Measurements from ENCODE around the gene LIN52.
A peak's percentile ranks its signal among the peaks of the same experiment; 100 is the strongest.

Gene LIN52

GRCh38 chr14:74084277-74085046 is at the start of gene LIN52, which contains the start of gene ALDH6A1:
LIN52 (plus strand) TSS chr14:74084956; CDS start chr14:74084975, 19 bp downstream.
ALDH6A1 (minus strand) TSS chr14:74084453; CDS start chr14:74084394, 59 bp downstream.
- DNase-seq: peak; percentile 99 to 100 (median 100)

GRCh38 chr14:74035556-74035955 is 49.2 kb upstream of the LIN52 start:
- DNase-seq: no peak

GRCh38 chr14:74038020-74038859 is 46.5 kb upstream of the LIN52 start:
- DNase-seq: peak; percentile 48 to 80 (median 73)

- no peak for DNase-seq
Measured at GRCh38 chr14:74042296-74042695, 42.5 kb upstream of the LIN52 start.

GRCh38 chr14:74045522-74045921 is 39.2 kb upstream of the LIN52 start:
- no peak for DNase-seq

GRCh38 chr14:74048281-74048680 is 36.5 kb upstream of the LIN52 start:
- DNase-seq: no peak

- DNase-seq: peak; percentile 18 to 47 (median 43)
Measured at GRCh38 chr14:74049876-74050495, 34.8 kb upstream of the LIN52 start.

GRCh38 chr14:74062809-74063150 is 22.0 kb upstream of the LIN52 start:
- DNase-seq: no peak

GRCh38 chr14:74064426-74064825 is 20.3 kb upstream of the LIN52 start:
- peak; percentile 25 to 68 (median 55) for DNase-seq

- peak; percentile 21 to 33 (median 32) for DNase-seq
Measured at GRCh38 chr14:74064883-74065282, 19.9 kb upstream of the LIN52 start.

GRCh38 chr14:74065746-74066575 is 18.8 kb upstream of the LIN52 start:
- no peak for DNase-seq

- DNase-seq: no peak
Measured at GRCh38 chr14:74077401-74077800, 7.4 kb upstream of the LIN52 start.

GRCh38 chr14:74080820-74081460 is 3.8 kb upstream of the LIN52 start:
- no peak for DNase-seq

- DNase-seq: no peak
Measured at GRCh38 chr14:74081491-74081890, 3.3 kb upstream of the LIN52 start.

- DNase-seq: no peak
Measured at GRCh38 chr14:74083161-74083560, 1.6 kb upstream of the LIN52 start.

GRCh38 chr14:74083784-74084276 is 926 bp upstream of the LIN52 start:
- DNase-seq: no peak

- DNase-seq: peak in 2 of 3 donors; percentile 9 to 23
Measured at GRCh38 chr14:74085047-74085637, 386 bp downstream of the LIN52 start.

- peak; percentile 3 to 56 (median 38) for DNase-seq
Measured at GRCh38 chr14:74085828-74086227, 1.1 kb downstream of the LIN52 start.

- peak in 2 of 3 donors; percentile 12 to 26 for DNase-seq
Measured at GRCh38 chr14:74089251-74090020, 4.7 kb downstream of the LIN52 start.

- DNase-seq: no peak
Measured at GRCh38 chr14:74105381-74105780, 20.6 kb downstream of the LIN52 start.

All from suppressor macrophage treated with lipopolysaccharide for 1 hour (primary cell).